Inferior parietal cortex (tissue), 1 donor: Measurements from ENCODE around the gene FARP2.
"Not testable (repeated sequence)": the region's sequence is repeated elsewhere in the genome, so short reads cannot be mapped to it uniquely, and the experiment has no call there.

Experiments used
- DNase-seq: peaks from one replicate; pipeline ENCODE4 v3.0.0-alpha.2; 2016; ENCODE audit errors: extremely low spot score

The FARP2 gene

DNA sequence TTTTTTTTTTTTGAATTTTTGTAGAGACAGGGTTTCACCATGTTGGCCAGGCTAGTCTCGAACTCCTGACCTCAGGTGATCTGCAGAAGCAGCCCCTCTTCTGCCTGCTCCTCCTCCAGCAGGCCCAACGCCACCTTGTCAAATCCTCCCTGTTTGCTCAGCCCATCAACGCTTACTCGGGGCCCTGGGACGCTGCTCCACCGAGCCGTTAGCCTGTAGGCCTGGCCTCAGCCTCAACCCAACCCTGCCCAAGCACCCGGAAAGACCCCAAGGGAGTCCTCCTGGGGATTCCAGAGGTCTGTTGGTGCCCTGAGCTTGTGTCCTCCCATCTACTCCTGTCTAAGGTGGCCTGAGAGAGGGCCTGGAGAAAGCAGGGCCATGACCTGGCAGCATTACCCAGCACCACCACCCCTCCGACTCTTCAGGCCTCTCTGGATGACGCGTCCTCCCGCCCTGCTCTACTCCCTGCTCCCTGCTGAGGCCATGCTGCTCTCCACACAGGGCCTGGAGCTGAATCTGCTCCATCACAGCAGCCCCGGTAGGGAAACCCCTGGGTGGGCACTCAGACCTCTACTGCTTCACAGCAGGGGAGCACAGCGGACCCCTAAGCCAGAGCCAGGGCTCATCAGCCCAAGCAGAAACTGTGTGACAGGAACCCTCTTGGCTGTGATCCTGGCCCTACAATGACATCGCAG lies 149.1 kb downstream of the FARP2 start:
- no peak for DNase-seq

DNA sequence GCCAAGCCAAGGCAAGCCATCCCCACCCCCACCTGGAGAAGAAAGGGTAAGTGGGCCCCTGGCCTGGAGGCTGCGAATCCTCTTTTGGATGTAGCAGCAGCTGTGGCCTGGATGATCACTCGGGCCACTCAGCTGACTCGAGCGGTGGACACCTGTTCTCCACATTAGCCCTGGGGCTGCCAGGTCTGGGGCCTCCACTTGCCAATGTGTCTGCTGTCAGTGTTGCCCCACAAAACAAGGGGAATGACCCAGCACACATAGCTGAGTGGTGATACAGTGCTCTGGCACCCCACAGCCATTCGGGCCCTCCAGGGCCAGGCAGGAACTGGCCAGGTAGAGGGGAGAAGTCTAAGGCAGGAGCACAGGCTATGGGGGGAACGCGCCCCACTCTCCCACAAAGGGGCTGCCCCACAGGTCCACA lies 149.7 kb downstream of the FARP2 start:
- DNase-seq = no peak

DNA sequence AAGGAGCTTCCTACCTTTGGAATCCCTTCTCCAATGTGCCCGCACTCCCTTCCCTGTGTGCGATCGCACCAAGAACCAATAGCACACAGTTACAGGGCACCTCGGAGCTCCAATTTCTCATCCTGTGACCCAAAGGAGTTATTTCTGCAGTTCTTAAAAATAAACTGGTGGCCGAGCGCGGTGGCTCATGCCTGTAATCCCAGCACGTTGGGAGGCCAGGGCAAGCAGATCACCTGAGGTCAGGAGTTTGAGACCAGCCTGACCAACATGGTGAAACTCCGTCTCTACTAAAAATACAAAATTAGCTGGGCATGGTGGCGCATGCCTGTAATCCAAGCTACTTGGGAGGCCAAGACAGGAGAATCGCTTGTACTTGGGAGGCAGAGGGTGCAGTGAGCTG lies 150.2 kb downstream of the FARP2 start:
- DNase-seq = not testable (repeated sequence)

DNA sequence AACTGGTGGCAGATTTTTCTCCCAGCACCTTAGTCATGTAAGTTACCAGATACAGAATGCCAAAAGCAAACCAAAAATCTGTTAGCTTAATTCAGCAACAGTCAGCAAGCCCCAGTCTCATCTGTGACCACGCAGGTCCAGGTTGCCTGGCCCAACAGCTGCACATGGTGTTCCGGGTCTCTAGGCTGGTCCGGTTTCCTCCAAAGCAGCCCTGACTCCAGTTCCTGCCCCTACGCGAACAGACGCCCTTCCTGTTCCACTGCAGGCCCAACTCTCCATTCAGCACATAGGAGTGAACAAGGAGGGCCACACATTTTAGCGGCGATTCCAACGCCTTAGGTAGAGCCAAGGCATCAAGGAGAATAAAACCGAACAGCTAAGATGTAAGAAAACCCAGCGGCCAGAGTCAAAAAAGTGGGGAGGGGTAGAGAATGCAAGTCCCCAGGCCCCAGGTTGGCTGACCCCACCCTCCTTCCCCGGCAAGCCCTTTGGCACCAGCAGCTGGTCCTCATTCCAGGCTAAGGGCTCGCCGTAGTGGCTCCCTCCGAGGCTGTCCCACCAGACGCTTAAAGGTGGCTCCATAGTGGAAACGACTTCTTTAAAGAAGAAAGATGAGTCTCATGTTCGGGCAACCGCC lies 150.8 kb downstream of the FARP2 start:
- no peak for DNase-seq

DNA sequence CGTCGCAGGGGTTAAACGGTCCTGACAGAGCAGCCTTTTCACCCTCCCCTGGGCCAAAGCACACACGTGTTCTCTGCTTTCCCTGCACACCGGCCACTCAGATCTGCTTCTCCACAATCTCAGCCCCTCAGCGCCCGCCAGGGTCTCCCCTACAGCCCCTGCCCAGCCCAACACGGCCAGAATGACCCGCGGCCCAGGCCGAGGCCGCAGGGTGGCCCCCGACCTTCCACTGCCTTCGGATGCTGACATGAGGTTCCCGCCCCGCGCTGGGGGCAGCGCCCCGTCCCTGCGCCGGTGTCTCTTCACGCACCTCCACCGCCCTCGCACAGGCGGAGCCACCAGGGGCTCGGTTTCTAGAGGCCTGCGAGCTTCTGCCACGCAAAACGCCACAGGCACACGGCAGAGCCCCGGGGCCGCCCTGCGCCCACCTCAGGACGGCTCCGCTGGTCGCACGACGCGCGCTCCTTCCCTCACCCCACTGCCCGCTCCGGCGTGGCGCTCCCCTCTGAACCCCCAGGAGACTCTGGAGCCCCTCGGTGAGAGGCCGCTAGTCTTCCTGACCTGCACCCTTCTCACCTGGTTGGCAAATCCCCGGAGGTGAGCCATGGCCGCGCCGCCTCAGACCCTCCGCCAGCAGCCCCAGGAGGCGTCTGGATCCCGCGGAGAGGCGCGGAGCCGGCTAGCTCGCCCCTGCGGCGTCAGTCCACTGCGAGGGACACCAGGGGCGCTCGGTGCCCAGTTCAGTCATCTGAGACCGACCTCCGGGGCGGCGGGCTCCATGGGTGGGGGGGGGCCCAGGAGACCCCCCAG lies 151.6 kb downstream of the FARP2 start:
- no peak for DNase-seq

DNA sequence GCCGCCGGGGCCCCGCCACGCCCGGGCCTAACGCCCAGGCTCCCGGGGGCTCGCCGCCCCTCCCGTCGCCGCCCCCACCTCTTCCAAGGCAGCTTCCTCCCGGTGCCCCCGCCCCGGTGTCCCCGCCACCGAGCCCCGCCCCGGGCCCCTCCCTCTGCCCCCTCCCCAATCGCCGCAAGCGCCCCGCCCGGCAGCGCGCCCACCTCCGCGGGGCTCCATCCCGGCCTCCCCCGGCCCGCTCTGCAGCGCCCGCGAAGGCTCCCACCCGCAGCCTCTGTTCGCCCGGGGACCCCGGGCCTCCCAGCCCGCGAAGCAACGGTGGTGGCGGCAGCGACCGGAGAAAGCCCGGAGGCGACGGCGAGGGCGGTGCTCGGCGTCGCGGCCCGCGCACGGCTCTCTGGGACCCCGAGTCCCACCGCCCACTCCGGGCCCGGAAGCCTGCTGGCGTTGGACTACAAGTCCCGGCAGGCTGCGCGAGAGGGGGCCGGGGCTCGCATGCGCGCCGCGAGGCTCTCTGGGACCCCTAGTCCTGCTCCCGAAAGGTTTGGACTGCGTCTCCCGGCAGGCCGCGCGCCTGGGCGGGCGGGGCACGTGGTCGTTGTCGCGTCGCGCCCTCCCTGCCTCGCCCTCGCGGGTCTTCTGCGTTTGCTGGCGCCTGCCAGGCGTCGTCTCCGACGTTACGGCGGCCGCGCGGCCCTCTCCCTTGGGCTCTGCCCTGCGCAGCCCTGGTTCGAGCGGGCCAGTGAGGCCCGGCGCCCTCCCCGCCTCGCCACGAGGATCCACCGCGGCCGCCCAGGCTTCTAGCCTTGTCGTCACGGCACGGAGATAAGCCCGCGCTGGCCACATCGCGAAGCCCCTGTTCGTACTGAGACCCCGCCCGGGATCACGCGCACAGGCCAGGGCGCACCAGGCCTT lies 152.4 kb downstream of the FARP2 start, which contains the start of gene STK25:
TSS of gene STK25 (minus strand) at position 345 of the 915 bp plus-strand sequence. CDS start 549 bp downstream, outside the sequence.
- DNase-seq = peak; percentile 97

DNA sequence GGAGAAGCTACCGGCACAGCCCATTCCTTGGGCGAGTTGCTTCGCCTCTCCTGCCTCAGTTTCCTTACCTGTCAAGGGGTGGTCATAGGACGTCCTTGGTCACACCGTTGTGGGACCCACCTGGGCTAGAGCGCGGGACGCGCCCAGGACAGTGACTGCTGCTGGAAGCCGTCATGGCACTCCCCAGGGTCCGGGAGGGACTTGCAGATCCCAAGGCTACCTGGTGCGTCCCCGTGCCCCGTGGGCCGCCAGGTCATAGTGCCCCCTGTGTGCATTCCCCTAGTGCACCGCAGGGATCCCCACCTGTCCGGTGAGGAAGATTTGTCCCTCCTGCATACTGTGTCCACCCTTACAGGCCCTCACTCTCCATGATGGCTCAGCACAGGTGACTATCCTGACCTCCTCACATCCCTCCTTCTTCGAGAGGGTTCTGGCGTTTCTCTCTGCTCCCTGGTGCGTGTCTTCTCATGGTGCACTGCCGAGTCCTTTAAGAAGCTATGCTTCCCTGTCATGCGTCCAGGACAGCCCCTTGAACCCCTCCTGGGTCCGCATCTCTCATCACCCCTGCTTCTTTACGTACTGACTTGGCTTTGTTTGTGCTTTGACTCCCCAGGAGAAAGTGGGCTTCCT lies 153.2 kb downstream of the FARP2 start:
- no peak for DNase-seq

DNA sequence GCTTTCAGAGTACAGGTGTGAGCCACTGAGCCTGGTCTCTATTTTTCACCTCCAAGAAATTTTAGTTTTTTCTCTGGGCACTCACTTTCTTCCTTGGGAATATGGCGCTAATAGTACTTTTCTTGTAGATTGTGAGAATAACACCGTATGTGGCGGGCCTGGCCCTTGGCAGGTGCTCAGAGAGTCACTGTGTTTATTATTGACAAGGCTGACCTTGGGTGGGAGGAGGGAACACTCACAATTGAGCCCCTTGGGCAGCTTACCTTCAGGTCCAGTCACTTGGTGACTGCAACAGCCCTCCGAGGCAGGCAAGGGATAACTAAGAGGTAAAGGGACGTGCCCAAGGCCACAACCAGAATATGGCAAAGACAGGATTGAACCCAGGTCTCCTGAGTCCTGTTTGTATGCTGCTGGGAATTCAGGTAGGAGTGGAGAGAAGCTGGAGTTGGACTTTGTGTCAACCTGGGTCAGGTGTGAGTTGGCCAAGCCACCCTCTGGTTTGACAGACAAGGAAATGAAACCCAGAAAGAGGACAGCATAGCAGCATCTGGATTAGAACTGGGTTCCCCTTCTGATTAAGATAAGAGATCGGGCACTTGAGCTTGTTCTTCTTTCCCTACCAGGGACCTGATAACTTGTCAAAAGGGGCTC lies 155.1 kb downstream of the FARP2 start:
- DNase-seq = no peak

DNA sequence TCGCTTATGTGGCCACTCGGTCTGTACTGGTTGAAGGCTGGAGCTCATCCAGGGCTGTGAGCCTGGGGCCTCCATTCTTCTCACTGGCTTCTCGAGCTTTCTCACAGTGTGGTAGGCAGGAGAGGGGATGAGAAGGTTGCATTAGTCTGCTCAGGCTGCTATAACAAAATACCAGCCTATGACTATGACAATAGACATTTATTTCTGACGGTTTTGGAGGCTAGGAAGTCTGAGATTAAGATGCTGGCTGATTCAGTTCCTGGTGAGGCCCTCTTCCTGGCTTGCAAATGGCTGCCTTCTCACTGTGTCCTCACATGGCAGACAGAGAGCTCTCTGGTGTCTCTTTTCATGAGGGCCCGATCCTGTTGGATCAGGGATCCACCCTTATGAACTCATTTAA lies 158.5 kb downstream of the FARP2 start:
- no peak for DNase-seq

DNA sequence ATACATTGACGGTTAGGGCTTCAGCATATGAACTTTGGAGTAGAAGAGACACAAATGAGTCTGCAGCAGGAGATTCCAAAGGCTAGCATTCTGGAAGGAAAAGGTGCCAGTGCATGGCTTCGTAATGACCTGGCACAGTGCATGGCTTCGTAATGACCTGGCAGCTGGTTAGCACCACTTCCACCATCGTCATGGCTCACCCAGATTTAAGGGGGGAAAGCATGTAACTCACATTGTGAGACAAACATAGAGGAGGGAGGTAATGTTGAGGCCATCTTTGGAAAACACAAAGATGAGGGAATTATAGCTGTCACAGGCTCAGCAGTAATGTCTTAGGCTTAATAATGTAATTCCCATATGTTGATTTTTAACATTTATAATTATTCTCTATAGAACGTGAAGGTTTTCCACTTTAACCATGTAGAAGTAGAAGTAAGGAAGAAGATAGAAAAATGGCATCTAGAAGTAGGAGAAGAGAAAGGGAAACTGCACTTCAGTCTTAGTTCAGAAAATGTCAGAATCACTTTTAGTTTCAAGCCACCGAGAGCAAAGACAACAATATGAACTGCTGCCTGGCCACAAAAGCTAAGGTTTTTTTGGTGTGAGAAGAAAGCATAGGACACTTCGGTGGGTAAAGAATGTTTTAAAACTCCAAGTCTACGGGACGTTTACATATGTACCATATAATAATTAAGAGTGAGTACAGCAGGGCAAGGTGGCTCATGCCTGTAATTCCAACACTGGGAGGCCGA lies 159.1 kb downstream of the FARP2 start:
- no peak for DNase-seq

DNA sequence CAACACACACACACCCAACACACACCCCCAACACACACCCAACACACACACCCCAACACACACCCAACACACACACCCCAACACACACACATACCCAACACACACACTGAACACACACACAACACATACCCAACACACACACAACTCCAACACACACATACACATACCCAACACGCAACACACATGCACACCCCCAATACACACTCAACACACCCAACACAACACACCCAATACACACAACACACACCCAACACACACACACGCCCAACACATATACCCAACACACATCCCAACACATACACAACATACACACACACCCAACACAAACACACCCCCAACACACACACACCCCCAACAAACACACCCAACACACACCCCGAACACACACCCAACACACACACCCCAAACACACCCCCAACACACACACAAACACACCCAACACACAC lies 160.5 kb downstream of the FARP2 start:
- DNase-seq = no peak

DNA sequence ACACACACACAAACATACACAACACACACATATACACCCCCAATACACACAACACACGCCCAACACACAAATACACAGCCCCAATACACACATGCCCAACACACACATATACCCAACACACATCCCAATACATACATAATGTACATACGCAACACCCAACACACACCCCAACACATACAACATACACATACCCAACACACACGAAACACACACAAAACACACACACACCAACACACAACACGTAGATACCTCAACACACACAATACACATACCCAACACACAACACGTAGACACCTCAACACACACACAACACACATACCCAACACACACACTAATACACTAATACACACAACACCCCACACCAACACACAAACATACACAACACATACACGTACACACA lies 161.2 kb downstream of the FARP2 start:
- DNase-seq = no peak

DNA sequence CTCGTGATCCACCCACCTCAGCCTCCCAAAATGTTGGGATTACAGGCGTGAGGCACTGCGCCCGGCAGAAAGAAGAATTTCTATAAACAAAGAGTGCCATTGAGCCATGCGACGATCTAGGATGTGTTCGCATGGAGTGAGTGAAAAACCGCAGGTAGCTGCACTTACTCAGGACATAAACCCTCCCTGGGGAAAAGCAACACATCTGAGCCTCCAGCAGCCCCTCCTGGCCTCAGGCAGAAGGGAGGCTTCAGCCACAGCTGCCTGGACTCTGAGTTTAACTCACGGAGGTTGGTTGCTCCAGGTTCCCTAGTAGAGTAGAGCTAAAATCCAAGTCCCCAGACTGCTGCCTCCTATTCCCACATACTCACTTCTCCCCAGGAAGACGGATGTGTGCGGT lies 163.6 kb downstream of the FARP2 start:
- no peak for DNase-seq

DNA sequence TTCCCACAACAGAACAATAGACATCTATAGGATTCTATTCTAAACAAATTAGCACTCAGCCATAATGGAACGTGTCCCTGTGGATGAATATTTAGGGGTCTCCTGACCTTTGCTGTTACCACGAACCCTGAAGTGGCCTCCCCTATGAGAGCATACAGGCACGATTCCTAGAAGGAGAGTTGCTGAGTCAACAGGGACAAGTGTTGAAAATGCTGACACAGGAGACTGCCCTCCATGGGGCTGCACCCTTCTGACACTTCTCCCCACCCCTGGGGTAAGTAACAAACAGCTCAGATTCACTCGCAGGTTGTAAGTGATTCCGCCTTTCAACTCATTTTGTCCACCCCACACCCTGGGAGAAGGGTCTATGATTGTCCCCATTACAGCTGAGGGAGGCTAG lies 166.4 kb downstream of the FARP2 start:
- no peak for DNase-seq

DNA sequence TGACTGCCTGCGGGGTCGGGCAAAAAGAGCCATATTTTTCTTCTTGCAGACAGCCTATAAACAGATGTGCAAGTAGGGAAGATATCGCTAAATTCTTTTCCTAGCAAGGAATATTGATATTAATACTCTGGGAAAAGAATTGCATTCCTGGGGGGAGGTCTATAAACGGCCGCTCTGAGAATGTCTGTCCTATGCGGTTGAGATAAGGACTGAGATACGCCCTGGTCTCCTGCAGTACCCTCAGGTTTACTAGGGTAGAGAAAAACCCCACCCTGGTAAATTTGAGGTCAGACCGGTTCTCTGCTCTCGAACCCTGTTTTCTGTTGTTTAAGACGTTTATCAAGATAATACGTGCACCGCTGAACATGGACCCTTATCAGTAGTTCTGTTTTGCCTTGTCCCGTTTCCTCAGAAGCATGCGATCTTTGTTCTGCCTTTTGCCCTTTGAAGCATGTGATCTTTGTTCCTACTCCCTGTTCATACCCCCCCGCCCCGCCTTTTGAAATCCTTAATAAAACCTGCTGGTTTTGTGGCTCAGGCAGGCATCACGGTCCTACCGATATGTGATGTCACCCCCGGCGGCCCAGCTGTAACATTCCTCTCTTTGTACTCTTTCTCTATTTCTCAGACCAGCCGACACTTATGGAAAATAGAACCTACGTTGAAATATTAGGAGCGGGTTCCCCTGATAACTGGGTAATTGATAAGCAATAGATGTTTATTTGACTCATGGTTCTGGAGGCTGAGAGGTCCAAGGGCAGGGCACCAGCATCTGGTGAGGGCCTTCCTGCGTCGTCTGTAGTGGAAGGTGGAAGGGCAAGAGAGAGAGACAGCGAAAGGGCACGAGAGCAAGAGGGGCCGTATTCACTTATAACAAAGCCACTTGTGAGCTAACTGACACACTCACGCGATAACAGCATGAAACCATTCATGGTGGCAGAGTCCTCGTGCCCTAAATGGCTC lies 170.0 kb downstream of the FARP2 start:
- DNase-seq = not testable (repeated sequence)

DNA sequence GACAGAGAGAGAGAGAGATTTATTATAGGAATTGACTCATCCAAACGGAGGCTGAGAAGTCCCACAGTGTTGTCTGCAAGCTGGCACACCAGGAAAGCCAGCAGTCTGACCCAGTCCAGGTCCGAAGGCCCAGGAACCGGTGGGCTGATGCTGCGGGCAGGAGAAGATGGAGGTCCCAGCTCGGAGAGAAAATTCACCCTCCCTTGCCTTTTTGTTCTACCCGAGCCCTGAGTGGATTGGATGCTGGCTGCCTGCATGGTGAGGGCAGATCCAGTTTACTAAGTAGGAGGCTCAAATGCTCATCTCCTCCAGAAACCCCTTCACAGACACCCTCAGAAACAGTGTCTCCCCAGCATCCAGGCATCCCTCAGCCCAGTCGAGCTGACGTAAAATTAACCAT lies 174.5 kb downstream of the FARP2 start:
- no peak for DNase-seq

DNA sequence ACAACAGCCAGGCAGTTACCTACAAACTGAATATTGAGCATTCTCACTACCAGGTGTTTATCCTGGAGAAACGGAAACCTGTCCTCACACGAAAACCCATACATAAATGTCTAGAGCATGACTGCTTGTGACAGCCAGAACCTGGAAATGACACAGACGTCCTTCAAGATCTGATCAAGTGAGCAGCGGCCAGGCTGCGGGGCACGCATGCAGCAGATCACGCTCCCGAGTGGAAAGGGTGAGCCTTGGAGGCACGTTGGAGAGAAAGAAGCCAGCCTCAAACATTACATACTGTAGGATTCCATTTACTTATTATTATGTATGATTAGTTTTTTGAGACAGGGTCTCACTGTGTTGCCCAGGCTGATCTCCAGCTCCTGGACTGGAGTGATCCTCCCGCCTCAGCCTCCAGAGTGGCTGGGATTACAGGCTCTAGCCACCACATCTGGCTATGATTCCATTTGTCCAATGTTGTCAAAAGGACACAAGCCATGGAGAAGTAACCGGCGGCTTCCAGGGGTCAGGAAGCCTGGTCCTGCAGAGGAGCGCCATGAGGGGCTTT lies 175.2 kb downstream of the FARP2 start:
- DNase-seq = no peak

DNA sequence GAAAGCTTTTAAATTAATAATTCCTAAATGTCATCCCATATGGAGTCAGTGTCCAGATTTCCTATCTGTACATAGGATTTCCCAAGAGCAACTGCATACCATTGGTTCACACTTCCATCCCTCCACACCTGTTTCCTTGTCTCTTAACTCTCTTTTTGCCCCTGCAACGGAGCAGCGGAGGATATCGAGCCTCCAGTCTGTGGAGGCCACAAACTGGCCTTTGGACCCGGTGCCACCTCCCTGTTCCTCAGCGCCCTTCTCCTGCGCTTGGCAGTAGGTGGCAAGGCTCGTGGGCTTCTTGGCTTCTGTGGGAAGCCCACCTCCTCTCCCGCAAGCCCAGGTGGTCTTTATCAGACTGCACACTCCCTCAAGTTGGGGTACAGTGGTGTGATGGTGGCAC lies 176.1 kb downstream of the FARP2 start:
- no peak for DNase-seq
